Measurements from ENCODE around the gene ETNK2.
"Not testable (repeated sequence)": the region's sequence is repeated elsewhere in the genome, so short reads cannot be mapped to it uniquely, and the experiment has no call there.

The ETNK2 gene

DNA sequence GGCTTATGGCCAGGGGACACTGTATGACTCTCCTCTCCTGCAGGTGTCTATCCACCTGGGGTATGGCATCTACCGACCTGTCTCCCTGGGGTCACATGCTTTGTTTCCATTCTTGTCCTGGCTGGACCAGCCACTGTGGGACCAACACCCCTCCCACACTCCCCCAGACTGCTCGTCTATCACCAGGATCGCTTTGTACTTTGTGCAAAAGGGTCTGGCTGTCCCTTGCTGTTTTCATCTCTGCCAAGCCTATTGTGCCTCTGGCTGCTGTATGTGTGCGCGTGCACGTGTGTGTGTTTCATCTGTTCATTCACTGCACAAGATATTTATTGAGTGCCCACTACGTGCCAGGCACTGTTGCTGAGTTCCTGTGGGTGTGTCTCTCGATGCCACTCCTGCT, 25.5 kb downstream of the ETNK2 start:
- DNase-seq (ENCODE audit: low read depth) = no peak

DNA sequence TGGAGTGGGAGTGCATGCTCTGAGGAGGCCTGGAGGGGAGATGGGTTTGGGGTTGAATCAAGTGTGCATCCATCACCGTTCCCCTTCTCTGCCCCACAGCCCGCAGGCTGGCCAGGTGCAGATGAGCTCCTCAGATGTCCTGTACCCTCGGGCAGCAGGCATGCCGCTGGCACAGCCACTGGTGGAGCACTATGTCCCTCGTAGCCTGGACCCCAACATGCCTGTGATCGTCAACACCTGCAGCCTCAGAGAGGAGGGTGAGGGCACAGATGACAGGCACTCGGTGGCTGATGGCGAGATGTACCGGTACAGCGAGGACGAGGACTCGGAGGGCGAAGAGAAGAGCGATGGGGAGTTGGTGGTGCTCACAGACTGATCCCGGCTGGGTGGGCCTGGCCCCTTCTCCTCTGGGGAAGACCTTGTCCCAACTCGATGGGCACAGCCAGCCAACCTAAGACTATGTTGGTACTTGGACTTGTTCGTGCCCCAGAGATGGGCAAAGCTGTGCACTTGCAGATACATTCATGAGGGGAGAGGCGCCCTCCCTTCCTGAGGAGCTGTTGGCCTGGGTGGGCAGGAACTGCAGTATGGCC, 26.0 kb downstream of the ETNK2 start:
- no peak for DNase-seq (ENCODE audit: low read depth)

DNA sequence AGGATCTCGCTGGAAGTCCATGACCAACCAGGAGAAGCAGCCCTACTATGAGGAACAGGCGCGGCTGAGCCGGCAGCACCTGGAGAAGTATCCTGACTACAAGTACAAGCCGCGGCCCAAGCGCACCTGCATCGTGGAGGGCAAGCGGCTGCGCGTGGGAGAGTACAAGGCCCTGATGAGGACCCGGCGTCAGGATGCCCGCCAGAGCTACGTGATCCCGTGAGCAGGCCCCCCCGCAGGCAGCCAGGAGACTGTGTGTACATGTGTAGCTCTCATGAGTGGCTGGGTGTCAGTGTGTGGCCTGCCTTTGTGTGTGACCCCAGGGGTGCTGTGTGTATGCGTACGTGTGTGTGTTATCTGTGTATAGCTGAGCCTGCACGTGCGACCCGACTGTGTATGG, 27.2 kb downstream of the ETNK2 start:
- no peak for DNase-seq (ENCODE audit: low read depth)

DNA sequence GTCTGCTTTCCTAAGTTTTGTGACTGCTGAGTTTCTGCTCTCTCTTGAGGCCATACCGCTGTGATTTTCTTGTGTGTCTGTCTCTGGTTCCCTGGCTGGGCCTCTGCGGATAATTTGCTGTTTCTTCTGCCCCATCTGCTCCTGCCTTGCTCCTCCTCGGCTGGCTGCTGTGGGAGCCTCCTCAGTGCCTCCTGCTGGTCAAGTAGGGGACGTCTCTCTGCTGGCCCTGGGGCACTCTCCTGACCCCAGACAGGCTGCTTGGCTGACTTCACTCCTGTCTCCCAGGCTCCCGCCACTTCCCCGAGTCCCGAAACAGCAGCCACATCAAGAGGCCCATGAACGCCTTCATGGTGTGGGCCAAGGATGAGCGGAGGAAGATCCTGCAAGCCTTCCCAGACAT, 28.5 kb downstream of the ETNK2 start:
- DNase-seq (ENCODE audit: low read depth) = peak; percentile 30

DNA sequence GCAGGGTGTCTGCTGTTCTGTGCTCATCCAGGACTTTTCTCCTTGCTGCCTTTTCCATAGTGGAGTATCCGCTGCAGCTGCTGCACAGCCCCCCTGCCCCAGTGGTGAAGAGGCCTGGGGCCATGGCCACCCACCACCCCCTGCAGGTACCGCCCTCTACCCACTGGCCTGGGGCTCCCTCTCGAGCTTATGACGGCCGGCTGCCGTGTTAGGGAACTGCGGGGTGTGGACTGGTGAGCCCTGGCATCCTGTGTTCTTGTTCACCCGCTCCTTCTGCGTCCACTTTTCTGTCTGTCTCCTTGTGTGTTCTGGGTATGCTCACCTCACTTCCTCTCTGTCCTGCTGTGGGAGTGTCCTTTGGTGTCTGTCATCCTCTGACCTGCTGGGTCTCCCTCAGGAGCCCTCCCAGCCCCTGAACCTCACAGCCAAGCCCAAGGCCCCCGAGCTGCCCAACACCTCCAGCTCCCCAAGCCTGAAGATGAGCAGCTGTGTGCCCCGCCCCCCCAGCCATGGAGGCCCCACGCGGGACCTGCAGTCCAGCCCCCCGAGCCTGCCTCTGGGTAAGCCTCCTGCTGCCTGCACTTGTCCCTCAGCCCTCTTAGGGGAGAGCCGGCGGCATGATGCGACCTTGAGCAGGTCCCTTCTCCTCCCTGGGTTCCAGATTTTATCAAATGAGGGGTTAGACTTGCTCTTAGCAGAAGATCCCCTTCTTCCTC, 29.8 kb downstream of the ETNK2 start:
- DNase-seq (ENCODE audit: low read depth) = no peak

DNA sequence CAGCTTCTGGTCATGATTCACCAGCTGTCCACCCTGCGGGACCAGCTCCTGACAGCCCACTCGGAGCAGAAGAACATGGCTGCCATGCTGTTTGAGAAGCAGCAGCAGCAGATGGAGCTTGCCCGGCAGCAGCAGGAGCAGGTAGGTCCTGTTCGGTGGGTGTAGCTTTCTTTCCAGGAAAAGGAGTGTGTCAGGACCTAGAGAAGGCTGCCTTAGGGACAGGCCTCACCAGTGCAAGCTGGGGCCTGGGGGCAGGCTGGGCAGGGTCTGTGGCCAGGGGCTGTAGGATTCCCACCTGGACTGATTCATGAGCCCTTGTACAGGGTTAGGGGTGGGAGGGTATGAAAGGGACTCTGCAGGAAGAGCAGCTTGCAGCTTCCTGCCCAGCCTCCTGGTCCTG, 35.3 kb downstream of the ETNK2 start:
- DNase-seq (ENCODE audit: low read depth) = no peak

DNA sequence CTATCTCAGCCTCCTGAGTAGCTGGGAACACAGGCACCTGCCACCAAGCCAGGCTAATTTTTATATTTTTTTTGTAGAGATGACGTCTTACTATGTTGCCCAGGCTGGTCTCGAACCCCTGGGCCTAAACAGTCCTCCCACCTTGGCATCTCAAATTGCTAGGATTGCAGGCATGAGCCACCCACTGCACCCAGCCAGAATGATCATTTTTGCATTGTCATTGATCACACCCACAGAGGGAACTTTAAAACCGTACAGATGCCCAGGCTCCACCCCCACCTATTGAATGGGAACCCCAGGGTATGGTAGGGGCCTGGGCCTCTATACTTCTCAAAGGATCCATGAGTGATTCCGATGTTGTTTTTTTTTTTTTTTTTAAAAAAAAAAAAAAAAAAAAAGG, 36.7 kb downstream of the ETNK2 start:
- no peak for DNase-seq (ENCODE audit: low read depth)

DNA sequence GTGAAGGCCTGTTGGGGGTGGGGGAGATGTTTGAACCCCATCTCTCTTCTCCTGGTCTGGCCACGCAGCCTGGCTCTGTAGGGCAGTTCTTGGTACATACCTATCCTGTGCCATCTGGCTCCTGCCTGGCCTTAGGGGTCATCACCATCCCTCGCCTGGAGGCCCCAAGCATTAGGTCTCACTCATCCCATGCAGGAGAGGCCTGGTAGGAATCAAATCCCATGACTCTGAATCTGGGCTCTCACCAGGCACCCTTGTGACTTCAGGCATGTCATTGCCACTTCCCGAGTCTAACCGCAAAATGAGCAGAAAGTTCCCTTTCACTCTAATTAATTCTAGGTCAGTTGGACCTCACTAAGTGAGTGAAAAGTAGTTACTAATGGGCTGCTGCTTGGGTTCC, 37.2 kb downstream of the ETNK2 start:
- DNase-seq (ENCODE audit: low read depth) = no peak

DNA sequence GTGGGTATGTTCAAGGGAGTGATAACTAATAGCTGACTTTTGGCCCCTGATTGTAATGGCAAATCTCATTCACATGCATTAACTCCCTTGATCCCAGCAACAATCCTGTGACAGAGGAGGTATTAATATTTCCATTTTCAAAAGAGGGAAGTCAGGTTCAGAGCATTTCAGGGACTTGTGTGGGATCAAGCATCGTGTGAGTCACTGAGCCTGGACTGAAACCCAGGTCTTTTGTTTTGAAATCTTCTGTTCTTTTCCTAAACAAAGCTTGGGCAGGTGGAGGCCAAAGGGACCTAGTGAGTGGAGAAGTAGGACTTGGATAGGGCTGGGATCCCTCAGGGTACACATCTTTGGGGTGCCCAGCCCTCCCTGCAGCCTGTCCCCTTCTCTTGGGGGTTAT, 37.9 kb downstream of the ETNK2 start:
- no peak for DNase-seq (ENCODE audit: low read depth)

DNA sequence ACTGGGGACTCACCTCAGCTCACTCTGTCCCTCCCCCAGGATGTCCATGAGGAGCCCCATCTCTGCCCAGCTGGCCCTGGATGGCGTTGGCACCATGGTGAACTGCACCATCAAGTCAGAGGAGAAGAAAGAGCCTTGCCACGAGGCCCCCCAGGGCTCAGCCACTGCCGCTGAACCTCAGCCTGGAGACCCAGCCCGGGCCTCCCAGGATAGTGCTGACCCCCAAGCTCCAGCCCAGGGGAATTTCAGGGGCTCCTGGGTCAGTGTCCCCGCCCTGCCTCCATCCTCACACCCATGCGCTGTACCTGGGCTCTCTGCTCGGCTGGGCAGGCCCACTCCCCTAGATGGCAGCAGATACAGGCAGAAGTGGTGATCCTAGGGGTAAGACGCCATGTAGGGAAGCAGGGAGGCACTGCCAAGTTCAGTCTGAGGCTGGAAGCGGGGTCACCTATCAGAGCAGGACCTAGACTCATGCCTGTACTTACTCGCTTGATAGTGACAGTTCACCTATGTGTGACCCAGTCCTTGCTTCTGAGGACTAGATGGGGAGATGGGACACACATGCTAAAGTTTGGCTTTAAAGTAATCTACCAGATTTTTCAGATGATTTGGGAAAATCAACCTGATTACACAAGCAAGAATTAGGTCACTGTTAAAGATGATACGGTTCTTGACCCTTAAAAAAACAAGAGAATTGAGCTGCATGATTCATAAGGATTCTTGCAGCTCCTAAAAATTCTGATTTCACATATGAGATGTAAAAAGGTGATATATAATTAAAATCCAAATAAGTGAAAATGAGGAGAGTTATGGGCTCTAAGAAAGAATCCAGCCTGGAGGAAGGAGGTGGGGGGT, 38.7 kb downstream of the ETNK2 start:
- DNase-seq (ENCODE audit: low read depth) = no peak

DNA sequence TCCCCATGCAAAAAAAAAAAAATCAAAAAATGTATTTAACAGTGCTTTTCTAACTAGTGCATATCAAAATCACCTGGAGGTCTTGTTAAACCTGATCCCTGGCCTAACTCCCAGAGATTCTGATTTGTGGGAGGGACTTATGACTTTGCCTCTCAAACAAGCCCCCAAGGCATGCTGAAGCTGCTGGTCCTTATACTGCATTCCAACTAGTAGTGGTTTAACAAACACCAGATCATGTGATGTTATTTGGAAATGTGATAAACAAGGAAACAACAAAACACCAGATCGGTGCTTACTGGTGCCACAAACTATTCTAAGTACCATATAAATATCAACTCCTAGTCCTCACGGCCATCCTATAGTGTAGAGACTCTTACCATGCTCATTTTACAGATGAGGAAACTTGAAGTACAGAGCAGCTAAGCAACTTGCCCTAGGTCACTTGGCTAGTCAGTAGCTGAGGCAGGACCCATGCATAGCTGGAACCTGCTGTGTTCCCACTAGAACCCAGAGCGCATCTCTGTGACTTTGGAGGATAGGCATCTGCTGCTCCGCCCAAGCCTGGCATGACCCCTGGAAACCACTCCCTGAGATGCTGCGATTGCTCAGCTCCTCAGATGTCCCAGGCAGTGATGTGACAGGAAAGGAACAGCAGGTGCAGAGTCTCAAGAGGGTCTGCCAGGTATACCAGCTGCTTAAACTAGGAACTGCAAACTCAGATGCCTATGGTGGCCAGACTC, 40.8 kb downstream of the ETNK2 start:
- DNase-seq (ENCODE audit: low read depth) = no peak

DNA sequence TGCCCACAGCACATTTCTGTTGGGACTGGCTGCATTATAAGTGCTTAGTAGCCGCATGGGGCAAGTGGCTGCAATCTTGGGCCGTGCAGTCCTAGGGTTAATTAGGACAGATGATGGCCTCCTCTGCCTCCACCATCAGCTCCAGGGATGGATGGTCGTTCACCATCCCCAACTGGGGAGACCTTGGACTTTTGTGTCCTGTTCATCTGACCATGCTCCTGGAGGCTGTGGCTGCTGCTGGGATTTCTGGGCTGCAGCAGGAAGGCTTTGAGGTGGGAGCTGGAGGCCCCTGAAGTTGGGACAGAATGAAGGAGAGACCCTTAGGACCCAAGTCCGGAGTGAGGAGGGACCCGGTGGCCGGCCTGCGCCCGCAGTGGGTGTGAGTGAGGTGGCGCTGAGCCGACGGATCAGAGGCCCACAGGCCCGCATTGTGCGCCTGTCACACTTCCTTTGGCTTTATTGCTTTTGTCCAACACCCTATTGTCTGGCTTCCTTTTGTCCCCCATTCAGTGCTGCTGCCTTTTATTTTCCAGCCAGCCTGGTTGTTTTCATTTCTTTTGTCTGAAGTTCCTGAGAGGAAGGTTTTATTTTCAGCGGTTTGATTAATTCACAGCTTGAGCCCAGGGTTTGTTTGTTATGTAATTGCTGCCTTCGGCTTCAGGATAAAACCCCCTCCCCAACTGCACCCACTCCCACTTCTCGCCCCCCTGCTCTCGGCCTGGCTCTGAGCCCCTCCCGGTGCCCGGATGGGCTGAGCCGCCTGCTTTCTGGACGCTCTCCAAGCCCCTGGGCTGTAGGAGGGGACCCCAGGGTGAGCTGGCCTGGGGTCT, 43.3 kb downstream of the ETNK2 start:
- DNase-seq (ENCODE audit: low read depth) = no peak

DNA sequence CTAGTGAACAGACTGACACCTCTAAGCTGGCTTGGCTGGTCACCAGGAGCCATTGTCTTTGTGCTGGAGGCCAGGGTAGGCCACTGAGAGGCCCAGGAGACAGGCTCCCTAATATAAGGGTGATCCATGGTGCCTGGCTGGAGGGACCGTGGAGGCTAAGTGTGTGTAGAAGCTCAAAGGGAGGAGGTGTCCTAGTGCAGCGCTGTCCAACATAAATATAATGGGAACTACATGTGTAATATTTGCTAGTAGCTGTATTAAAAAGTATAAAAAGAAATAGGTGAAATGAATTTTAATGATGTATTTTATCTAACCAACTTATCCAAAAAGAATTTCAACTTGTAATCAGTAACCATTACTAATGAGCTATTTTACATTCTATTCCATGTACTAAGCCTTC, 44.0 kb downstream of the ETNK2 start:
- no peak for DNase-seq (ENCODE audit: low read depth)

DNA sequence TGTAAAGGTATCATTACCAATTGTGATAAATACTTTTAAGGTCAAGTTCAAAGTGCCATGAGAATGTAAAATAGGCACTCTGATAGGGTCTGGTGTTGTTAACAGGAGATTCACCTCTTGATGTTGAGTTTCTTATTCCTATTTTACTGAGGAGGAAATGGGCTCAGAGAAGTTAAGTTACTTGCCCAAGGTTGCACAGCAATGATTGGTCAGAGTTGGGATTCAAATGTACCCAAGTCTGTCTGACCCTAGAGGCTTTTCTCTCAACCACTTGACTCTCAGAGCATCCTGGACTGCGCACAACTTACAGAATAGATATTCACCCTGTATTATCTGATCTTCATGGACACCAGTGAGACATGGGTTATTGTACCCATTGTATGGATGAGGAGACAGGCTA, 45.0 kb downstream of the ETNK2 start:
- no peak for DNase-seq (ENCODE audit: low read depth)

DNA sequence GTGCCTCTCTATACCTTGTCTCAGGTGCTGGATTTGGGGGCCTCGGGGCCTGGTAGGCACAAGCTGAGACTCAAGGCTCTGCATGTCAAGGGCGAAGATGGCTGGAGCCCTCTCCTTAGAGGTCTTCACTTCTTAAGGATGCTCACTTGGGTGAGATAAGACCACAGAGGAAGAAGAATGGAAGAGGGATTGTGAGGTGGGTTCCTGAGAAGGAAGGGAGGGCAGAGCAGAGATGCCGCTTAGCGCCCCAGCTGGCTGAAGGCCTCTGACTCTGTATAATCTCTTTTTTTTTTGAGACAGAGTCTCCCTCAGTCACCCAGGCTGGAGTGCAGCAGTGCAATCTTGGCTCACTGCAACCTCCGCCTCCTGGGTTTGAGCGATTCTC, 46.7 kb downstream of the ETNK2 start:
- no peak for DNase-seq (ENCODE audit: low read depth)

DNA sequence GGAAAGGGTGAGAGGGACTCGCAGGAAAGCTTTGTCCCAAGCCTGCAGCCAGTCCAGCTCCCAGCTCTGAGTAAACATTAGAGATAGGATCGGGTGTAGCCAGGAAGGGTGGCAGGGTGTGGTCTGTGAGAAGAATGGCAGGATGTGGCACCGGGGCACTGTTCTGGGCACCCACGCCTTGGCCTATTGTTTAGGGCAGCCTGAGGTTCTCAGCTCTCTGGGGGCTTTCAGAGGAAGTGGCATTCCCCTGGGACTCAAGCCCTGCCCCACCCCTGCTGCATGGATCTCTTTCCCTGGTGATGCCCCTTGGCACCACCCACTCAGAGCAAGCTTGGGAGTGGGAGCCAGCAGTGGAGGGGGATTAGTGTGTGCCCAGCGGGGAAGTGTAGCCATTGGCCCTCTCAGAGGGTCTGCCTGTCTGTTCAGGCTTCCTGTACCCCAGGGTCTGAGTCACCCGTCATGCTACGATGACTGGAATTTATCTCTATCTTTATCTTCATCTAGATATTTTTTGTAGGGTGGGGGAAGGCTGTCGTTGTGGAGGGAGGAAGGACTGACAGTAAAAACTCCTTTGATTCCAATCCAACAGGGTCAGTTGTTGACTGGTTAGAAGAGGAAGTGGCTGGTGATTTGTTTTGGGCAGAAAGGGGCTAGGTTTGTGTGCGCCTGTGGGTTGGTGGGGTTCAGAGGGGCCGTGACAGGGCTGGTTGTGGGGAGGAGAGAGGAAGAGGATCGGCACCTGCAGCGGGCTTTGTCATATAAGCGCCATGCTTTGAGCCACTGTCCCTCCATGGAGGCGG, 47.3 kb downstream of the ETNK2 start:
- DNase-seq (ENCODE audit: low read depth) = peak; percentile 90

DNA sequence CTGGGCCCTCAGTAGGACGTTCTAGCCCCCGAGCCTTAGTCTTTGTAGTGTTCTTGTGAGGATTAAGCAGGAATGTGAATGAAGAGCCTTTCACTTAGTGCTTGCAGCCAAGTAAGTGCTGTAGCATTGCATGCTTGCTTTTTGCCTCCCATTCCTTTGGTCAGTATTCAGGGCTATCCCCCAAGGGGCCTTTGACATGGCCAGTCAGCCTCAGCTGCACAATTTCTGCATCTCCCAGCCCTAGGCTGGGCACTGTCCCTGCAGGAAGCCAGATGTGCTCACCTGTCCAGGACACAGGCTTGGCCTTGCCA, 48.5 kb downstream of the ETNK2 start:
- peak; percentile 20 for DNase-seq (ENCODE audit: low read depth)

DNA sequence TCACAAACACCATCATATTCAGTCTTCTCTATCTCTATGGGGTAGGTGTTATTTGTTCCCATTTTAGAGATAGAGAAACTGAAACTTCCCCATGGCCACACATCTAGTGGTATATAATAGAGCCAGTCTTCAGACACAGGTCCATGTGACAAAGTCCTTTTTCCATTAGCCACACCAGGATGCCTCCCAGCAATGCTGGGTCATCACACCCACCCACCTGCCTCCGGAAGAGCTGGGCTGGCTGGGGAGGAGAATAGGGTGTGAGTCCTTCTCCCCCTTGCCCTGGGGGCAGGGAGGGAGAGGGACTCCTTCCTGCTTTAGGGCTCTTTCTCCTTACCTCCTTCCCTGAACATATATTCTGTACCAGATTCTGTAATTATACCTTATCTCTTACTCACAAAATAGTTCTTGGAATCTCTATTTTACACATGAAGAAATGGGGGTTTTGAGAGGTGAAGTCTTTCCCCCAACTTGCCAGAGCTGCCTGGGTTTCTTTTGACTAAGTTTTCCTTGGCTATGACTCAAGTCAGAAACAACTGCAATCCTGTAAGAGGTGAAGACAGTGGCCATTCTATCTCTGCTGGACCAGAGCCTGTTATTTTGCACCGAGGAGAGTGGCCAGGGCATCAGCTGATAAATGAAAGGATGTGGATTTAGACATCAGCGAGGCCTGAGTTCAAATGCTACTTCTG, 49.0 kb downstream of the ETNK2 start:
- peak; percentile 66 for DNase-seq (ENCODE audit: low read depth)

DNA sequence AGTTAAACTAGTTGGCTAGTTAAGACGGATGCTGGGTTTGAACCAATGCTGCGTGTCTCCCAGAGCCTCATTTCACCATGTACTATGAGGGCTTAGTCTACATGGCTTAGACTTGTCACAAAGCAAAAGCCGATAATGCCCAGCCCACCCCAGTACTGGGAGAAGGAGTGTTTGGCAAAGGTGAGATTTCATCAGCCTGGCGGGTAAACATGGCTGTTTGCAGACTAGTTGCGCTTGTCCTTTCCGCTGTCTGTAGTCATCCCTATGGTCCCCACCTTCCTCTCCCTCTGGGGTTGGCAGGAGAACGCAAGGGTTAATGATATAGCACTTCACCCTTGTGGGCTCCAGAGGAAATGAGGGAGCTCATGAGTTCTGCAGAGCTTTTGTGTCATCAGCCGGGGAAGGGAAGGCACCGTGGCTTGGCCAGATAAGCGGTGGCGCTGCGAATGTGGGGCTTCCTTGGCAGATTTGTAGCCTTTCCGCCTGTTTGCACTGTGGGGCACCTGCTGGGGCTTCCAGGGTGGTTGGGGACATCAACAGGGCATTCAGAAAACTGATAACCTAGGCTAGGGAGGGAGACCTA, 49.7 kb downstream of the ETNK2 start:
- no peak for DNase-seq (ENCODE audit: low read depth)

DNA sequence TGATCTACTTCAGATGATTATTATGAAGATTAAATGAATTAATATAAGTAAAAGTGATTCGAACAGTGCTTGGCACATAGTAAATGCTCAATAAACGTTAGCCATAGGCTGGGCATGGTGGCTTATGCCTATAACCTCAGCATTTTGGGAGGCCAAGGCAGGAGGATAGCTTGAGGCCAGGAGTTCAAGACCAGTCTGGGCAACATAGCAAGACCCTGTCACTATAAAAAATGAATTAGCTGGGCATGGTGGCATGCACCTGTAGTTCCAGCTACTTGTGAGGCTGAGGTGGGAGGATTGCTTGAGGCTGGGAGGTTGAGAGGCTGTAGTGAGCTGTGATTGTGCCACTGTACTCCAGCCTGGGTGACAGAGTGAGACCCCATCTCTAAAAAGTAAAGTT, 52.1 kb downstream of the ETNK2 start:
- not testable (repeated sequence) for DNase-seq (ENCODE audit: low read depth)

Measured in ELR (cell line).